ENCODE measurements around the gene FNBP1L.

The FNBP1L gene

GRCh38 chr1:93415296-93415695 is 32.6 kb upstream of the FNBP1L start:
- H4K8ac ChIP-seq (ENCODE audit: low read depth, low read length) = peak overlapping the region; percentile 28
- no peaks in the 10 kb centered on the region for H3K36me3 ChIP-seq (ENCODE audit: control insufficient read depth, insufficient read depth, low read length)
- H3K79me2 ChIP-seq (ENCODE audit: control insufficient read depth, insufficient read depth, low read length) = no peaks in the 10 kb centered on the region
- no peak overlapping the region for H4K5ac ChIP-seq (ENCODE audit: low read length)
- H2BK5ac ChIP-seq (ENCODE audit: low read length) = no peak overlapping the region
- H3K23ac ChIP-seq (ENCODE audit: low read length) = no peak overlapping the region
- WGBS (ENCODE audit: extremely low coverage, insufficient coverage, low lambda C conversion rate) = no CpG with 5 or more reads among the region's 3 CpGs
- no peak overlapping the region for H3K27ac ChIP-seq (ENCODE audit: low read depth, low read length)
- no peak overlapping the region for H3K56ac ChIP-seq (ENCODE audit: low read length)
- no peaks in the 10 kb centered on the region for H3K27me3 ChIP-seq (ENCODE audit: insufficient read depth, low read length, poor library complexity)
- H3K4me1 ChIP-seq (ENCODE audit: control insufficient read depth, low read depth, low read length) = no peaks in the 10 kb centered on the region
- no peak overlapping the region for H3K18ac ChIP-seq (ENCODE audit: low read length)
- H3K9ac ChIP-seq (ENCODE audit: low read length) = no peak overlapping the region
- no peak for DNase-seq
- no peak overlapping the region for H3K4ac ChIP-seq (ENCODE audit: low read depth, low read length)
- H3K79me1 ChIP-seq (ENCODE audit: low read length) = no peaks in the 10 kb centered on the region
- H3K4me2 ChIP-seq (ENCODE audit: low read length) = no peak overlapping the region
- no peak overlapping the region for H2BK120ac ChIP-seq (ENCODE audit: low read depth, low read length)
- H2AK5ac ChIP-seq (ENCODE audit: low read length) = no peak overlapping the region
- H2BK15ac ChIP-seq (replicated peaks; ENCODE audit: low read depth) = no peak overlapping the region
- H3K4me3 ChIP-seq (ENCODE audit: low read length) = no peak overlapping the region

GRCh38 chr1:93416183-93416582 is 31.7 kb upstream of the FNBP1L start:
- no peaks in the 10 kb centered on the region for H3K27me3 ChIP-seq (ENCODE audit: insufficient read depth, low read length, poor library complexity)
- WGBS (ENCODE audit: extremely low coverage, insufficient coverage, low lambda C conversion rate) = no CpG with 5 or more reads among the region's 2 CpGs
- H3K9ac ChIP-seq (ENCODE audit: low read length) = no peak overlapping the region
- no peak overlapping the region for H2BK15ac ChIP-seq (replicated peaks; ENCODE audit: low read depth)
- no peak overlapping the region for H3K4ac ChIP-seq (ENCODE audit: low read depth, low read length)
- no peak overlapping the region for H3K4me3 ChIP-seq (ENCODE audit: low read length)
- no peak overlapping the region for H3K18ac ChIP-seq (ENCODE audit: low read length)
- DNase-seq = no peak
- no peak overlapping the region for H2BK5ac ChIP-seq (ENCODE audit: low read length)
- no peak overlapping the region for H3K23ac ChIP-seq (ENCODE audit: low read length)
- H4K8ac ChIP-seq (ENCODE audit: low read depth, low read length) = no peak overlapping the region
- no peak overlapping the region for H3K4me2 ChIP-seq (ENCODE audit: low read length)
- no peak overlapping the region for H2AK5ac ChIP-seq (ENCODE audit: low read length)
- H3K36me3 ChIP-seq (ENCODE audit: control insufficient read depth, insufficient read depth, low read length) = no peaks in the 10 kb centered on the region
- no peaks in the 10 kb centered on the region for H3K79me1 ChIP-seq (ENCODE audit: low read length)
- no peaks in the 10 kb centered on the region for H3K4me1 ChIP-seq (ENCODE audit: control insufficient read depth, low read depth, low read length)
- no peaks in the 10 kb centered on the region for H3K79me2 ChIP-seq (ENCODE audit: control insufficient read depth, insufficient read depth, low read length)
- H3K27ac ChIP-seq (ENCODE audit: low read depth, low read length) = no peak overlapping the region
- no peak overlapping the region for H3K56ac ChIP-seq (ENCODE audit: low read length)
- H2BK120ac ChIP-seq (ENCODE audit: low read depth, low read length) = no peak overlapping the region
- no peak overlapping the region for H4K5ac ChIP-seq (ENCODE audit: low read length)

- Histone ChIP-seq H2BK15ac (replicated peaks; ENCODE audit: low read depth) (no peak overlapping the region), H3K4me1 (ENCODE audit: control insufficient read depth, low read depth, low read length) (no peaks in the 10 kb centered on the region), H3K27me3 (ENCODE audit: insufficient read depth, low read length, poor library complexity) (no peaks in the 10 kb centered on the region), H2BK120ac (ENCODE audit: low read depth, low read length) (no peak overlapping the region), H3K56ac (ENCODE audit: low read length) (no peak overlapping the region), H3K18ac (ENCODE audit: low read length) (no peak overlapping the region), H3K27ac (ENCODE audit: low read depth, low read length) (no peak overlapping the region), H3K9ac (ENCODE audit: low read length) (no peak overlapping the region), H3K4me3 (ENCODE audit: low read length) (no peak overlapping the region), H2BK5ac (ENCODE audit: low read length) (no peak overlapping the region), H3K79me1 (ENCODE audit: low read length) (no peaks in the 10 kb centered on the region), H3K23ac (ENCODE audit: low read length) (no peak overlapping the region), H3K36me3 (ENCODE audit: control insufficient read depth, insufficient read depth, low read length) (no peaks in the 10 kb centered on the region), H3K79me2 (ENCODE audit: control insufficient read depth, insufficient read depth, low read length) (no peaks in the 10 kb centered on the region), H3K4ac (ENCODE audit: low read depth, low read length) (no peak overlapping the region), H3K4me2 (ENCODE audit: low read length) (no peak overlapping the region), H4K5ac (ENCODE audit: low read length) (no peak overlapping the region), H4K8ac (ENCODE audit: low read depth, low read length) (no peak overlapping the region), H2AK5ac (ENCODE audit: low read length) (no peak overlapping the region)
- no peak for DNase-seq
- WGBS (ENCODE audit: extremely low coverage, insufficient coverage, low lambda C conversion rate) = no CpG with 5 or more reads among the region's 2 CpGs
These were observed 28.6 kb upstream of the FNBP1L start for GRCh38 chr1:93419344-93419743.

GRCh38 chr1:93420400-93420799 is 27.5 kb upstream of the FNBP1L start:
- no peak overlapping the region for H3K4me3 ChIP-seq (ENCODE audit: low read length)
- no peak overlapping the region for H3K27ac ChIP-seq (ENCODE audit: low read depth, low read length)
- no peak overlapping the region for H3K4ac ChIP-seq (ENCODE audit: low read depth, low read length)
- no peak overlapping the region for H4K5ac ChIP-seq (ENCODE audit: low read length)
- H4K8ac ChIP-seq (ENCODE audit: low read depth, low read length) = no peak overlapping the region
- no peak overlapping the region for H3K9ac ChIP-seq (ENCODE audit: low read length)
- H3K23ac ChIP-seq (ENCODE audit: low read length) = no peak overlapping the region
- no peaks in the 10 kb centered on the region for H3K4me1 ChIP-seq (ENCODE audit: control insufficient read depth, low read depth, low read length)
- H2BK120ac ChIP-seq (ENCODE audit: low read depth, low read length) = no peak overlapping the region
- no peak overlapping the region for H2BK5ac ChIP-seq (ENCODE audit: low read length)
- no peaks in the 10 kb centered on the region for H3K79me1 ChIP-seq (ENCODE audit: low read length)
- H3K18ac ChIP-seq (ENCODE audit: low read length) = no peak overlapping the region
- no peak overlapping the region for H3K4me2 ChIP-seq (ENCODE audit: low read length)
- H3K56ac ChIP-seq (ENCODE audit: low read length) = no peak overlapping the region
- H3K36me3 ChIP-seq (ENCODE audit: control insufficient read depth, insufficient read depth, low read length) = no peaks in the 10 kb centered on the region
- H3K79me2 ChIP-seq (ENCODE audit: control insufficient read depth, insufficient read depth, low read length) = no peaks in the 10 kb centered on the region
- no peak for DNase-seq
- H2BK15ac ChIP-seq (replicated peaks; ENCODE audit: low read depth) = no peak overlapping the region
- no peak overlapping the region for H2AK5ac ChIP-seq (ENCODE audit: low read length)
- H3K27me3 ChIP-seq (ENCODE audit: insufficient read depth, low read length, poor library complexity) = no peaks in the 10 kb centered on the region
- no CpG with 5 or more reads among the region's 2 CpGs for WGBS (ENCODE audit: extremely low coverage, insufficient coverage, low lambda C conversion rate)

- no peak overlapping the region for H3K9ac ChIP-seq (ENCODE audit: low read length)
- H3K18ac ChIP-seq (ENCODE audit: low read length) = no peak overlapping the region
- no peak overlapping the region for H3K56ac ChIP-seq (ENCODE audit: low read length)
- H4K5ac ChIP-seq (ENCODE audit: low read length) = no peak overlapping the region
- H2BK120ac ChIP-seq (ENCODE audit: low read depth, low read length) = no peak overlapping the region
- no peak overlapping the region for H3K23ac ChIP-seq (ENCODE audit: low read length)
- H3K79me1 ChIP-seq (ENCODE audit: low read length) = no peaks in the 10 kb centered on the region
- no peak overlapping the region for H3K4me2 ChIP-seq (ENCODE audit: low read length)
- no peak overlapping the region for H3K4ac ChIP-seq (ENCODE audit: low read depth, low read length)
- no peak overlapping the region for H2AK5ac ChIP-seq (ENCODE audit: low read length)
- H3K4me1 ChIP-seq (ENCODE audit: control insufficient read depth, low read depth, low read length) = no peaks in the 10 kb centered on the region
- WGBS (ENCODE audit: extremely low coverage, insufficient coverage, low lambda C conversion rate) = no CpG with 5 or more reads among the region's 2 CpGs
- no peak overlapping the region for H2BK5ac ChIP-seq (ENCODE audit: low read length)
- H2BK15ac ChIP-seq (replicated peaks; ENCODE audit: low read depth) = no peak overlapping the region
- no peaks in the 10 kb centered on the region for H3K36me3 ChIP-seq (ENCODE audit: control insufficient read depth, insufficient read depth, low read length)
- DNase-seq = no peak
- no peak overlapping the region for H3K4me3 ChIP-seq (ENCODE audit: low read length)
- no peaks in the 10 kb centered on the region for H3K27me3 ChIP-seq (ENCODE audit: insufficient read depth, low read length, poor library complexity)
- no peaks in the 10 kb centered on the region for H3K79me2 ChIP-seq (ENCODE audit: control insufficient read depth, insufficient read depth, low read length)
- H4K8ac ChIP-seq (ENCODE audit: low read depth, low read length) = no peak overlapping the region
- no peak overlapping the region for H3K27ac ChIP-seq (ENCODE audit: low read depth, low read length)
These were observed 21.7 kb upstream of the FNBP1L start for GRCh38 chr1:93426181-93426580.

- no peak overlapping the region for H3K4ac ChIP-seq (ENCODE audit: low read depth, low read length)
- no peaks in the 10 kb centered on the region for H3K79me2 ChIP-seq (ENCODE audit: control insufficient read depth, insufficient read depth, low read length)
- H2AK5ac ChIP-seq (ENCODE audit: low read length) = no peak overlapping the region
- no peak overlapping the region for H3K56ac ChIP-seq (ENCODE audit: low read length)
- H3K79me1 ChIP-seq (ENCODE audit: low read length) = no peaks in the 10 kb centered on the region
- no peak overlapping the region for H2BK15ac ChIP-seq (replicated peaks; ENCODE audit: low read depth)
- H3K23ac ChIP-seq (ENCODE audit: low read length) = no peak overlapping the region
- no peak overlapping the region for H4K8ac ChIP-seq (ENCODE audit: low read depth, low read length)
- no peaks in the 10 kb centered on the region for H3K36me3 ChIP-seq (ENCODE audit: control insufficient read depth, insufficient read depth, low read length)
- no peak overlapping the region for H3K9ac ChIP-seq (ENCODE audit: low read length)
- H3K27ac ChIP-seq (ENCODE audit: low read depth, low read length) = no peak overlapping the region
- no peaks in the 10 kb centered on the region for H3K27me3 ChIP-seq (ENCODE audit: insufficient read depth, low read length, poor library complexity)
- DNase-seq = no peak
- no peak overlapping the region for H2BK120ac ChIP-seq (ENCODE audit: low read depth, low read length)
- no peak overlapping the region for H4K5ac ChIP-seq (ENCODE audit: low read length)
- no peak overlapping the region for H3K18ac ChIP-seq (ENCODE audit: low read length)
- H3K4me2 ChIP-seq (ENCODE audit: low read length) = no peak overlapping the region
- H2BK5ac ChIP-seq (ENCODE audit: low read length) = no peak overlapping the region
- H3K4me1 ChIP-seq (ENCODE audit: control insufficient read depth, low read depth, low read length) = no peaks in the 10 kb centered on the region
- no peak overlapping the region for H3K4me3 ChIP-seq (ENCODE audit: low read length)
- WGBS (ENCODE audit: extremely low coverage, insufficient coverage, low lambda C conversion rate) = no CpG with 5 or more reads among the region's 3 CpGs
These were observed 20.3 kb upstream of the FNBP1L start for GRCh38 chr1:93427656-93428055.
